SK-N-SH (cell line): ENCODE results near the gene MTHFS.

ENCODE experiments used
- FOSL2 ChIP-seq: IDR thresholded peaks from 2 replicates; pipeline ENCODE4 v1.4.0; 2012; ENCODE audit warnings: low read depth, mild to moderate bottlenecking, moderate library complexity, borderline replicate concordance
- MXI1 ChIP-seq: IDR thresholded peaks from 2 replicates; pipeline ENCODE4 v1.6.1; 2012; ENCODE audit warnings: mild to moderate bottlenecking, low read depth, low read length, improper control_type of control experiment
- POLR2AphosphoS5 ChIP-seq: IDR thresholded peaks from 2 replicates; pipeline ENCODE4 v1.6.1; 2012; ENCODE audit warnings: low read depth, low read length
- RCOR1 ChIP-seq: fragments of 150-350 bp; IDR thresholded peaks from 2 replicates; pipeline ENCODE4 v1.6.1; 2017; ENCODE audit warnings: antibody characterized with exemption, low read length
- SIN3A ChIP-seq: IDR thresholded peaks from 2 replicates; pipeline ENCODE4 v1.6.1; 2012; ENCODE audit warnings: low read depth, mild to moderate bottlenecking, low read length, moderate library complexity, borderline replicate concordance
- TAF1 ChIP-seq: IDR thresholded peaks from 2 replicates; pipeline ENCODE4 v1.6.1; 2012; ENCODE audit warnings: low read depth, mild to moderate bottlenecking, low read length, moderate library complexity, borderline replicate concordance
- TEAD4 ChIP-seq: IDR thresholded peaks from 2 replicates; pipeline ENCODE4 v1.4.0; 2012; ENCODE audit warnings: mild to moderate bottlenecking, borderline replicate concordance; ENCODE audit not compliant: insufficient read depth
- TF ChIP-seq, protein P1 (sequence below): fragments of 200-600 bp; sonication (generic); IDR thresholded peaks from 2 replicates; pipeline ENCODE4 v1.6.1; 2017; ENCODE audit warnings: antibody characterized with exemption, mild to moderate bottlenecking, moderate library complexity

- TF ChIP-seq SIN3A (no peak), FOSL2 (no peak), POLR2AphosphoS5 (no peak), MXI1 (no peak), TAF1 (no peak), RCOR1 (no peak), TEAD4 (no peak)
- TF ChIP-seq, protein P1, sequence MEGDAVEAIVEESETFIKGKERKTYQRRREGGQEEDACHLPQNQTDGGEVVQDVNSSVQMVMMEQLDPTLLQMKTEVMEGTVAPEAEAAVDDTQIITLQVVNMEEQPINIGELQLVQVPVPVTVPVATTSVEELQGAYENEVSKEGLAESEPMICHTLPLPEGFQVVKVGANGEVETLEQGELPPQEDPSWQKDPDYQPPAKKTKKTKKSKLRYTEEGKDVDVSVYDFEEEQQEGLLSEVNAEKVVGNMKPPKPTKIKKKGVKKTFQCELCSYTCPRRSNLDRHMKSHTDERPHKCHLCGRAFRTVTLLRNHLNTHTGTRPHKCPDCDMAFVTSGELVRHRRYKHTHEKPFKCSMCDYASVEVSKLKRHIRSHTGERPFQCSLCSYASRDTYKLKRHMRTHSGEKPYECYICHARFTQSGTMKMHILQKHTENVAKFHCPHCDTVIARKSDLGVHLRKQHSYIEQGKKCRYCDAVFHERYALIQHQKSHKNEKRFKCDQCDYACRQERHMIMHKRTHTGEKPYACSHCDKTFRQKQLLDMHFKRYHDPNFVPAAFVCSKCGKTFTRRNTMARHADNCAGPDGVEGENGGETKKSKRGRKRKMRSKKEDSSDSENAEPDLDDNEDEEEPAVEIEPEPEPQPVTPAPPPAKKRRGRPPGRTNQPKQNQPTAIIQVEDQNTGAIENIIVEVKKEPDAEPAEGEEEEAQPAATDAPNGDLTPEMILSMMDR: no peak
Measured at GRCh38 chr15:79933231-79933630, 36.4 kb upstream of the MTHFS start.
